PFSK-1 (cell line): ENCODE measurements around the gene NYNRIN.

Experiments used
- FOXP2 ChIP-seq: optimal IDR thresholded peaks from 2 replicates; pipeline ENCODE3; 2011; ENCODE audit warnings: borderline replicate concordance, control low read depth, inconsistent platforms; ENCODE audit not compliant: insufficient read depth; ENCODE audit errors: extremely low read length, extremely low read depth
- POLR2AphosphoS5 ChIP-seq: IDR thresholded peaks from 2 replicates; pipeline ENCODE4 v1.6.1; 2012; ENCODE audit warnings: low read depth, mild to moderate bottlenecking, control low read depth, low read length, moderate library complexity
- REST ChIP-seq, 2 experiments: IDR thresholded peaks; 2 replicates each; pipeline versions ENCODE4 v1.6.1 to v1.8.0; 2011 to 2012; ENCODE audit warnings: low read depth in 2 of 2, low read length in 2 of 2, control low read depth in 1 of 2, inconsistent platforms in 1 of 2, mild to moderate bottlenecking in 1 of 2, moderate library complexity in 1 of 2; ENCODE audit not compliant: insufficient read depth in 1 of 2
- SIN3A ChIP-seq: IDR thresholded peaks from 2 replicates; pipeline ENCODE4 v1.6.1; 2012; ENCODE audit warnings: mild to moderate bottlenecking, low read length, moderate library complexity, borderline replicate concordance; ENCODE audit not compliant: insufficient read depth
- TAF1 ChIP-seq: IDR thresholded peaks from 2 replicates; pipeline ENCODE4 v1.6.1; 2012; ENCODE audit warnings: low read length, control low read depth, borderline replicate concordance; ENCODE audit not compliant: insufficient read depth

- TF ChIP-seq REST (IDR thresholded peaks at IDR 0.05; ENCODE audit: insufficient read depth in 1 of 2, low read depth in 2 of 2, low read length in 2 of 2) (no peak), POLR2AphosphoS5 (no peak), FOXP2 (no peak), TAF1 (no peak), SIN3A (no peak)
These were observed 15.3 kb downstream of the NYNRIN start for GRCh38 chr14:24414077-24414476.
